Heart left ventricle (tissue), 13 donors: ENCODE data around the gene DNALI1.

Experiments
- CTCF ChIP-seq, 12 donors: fragments of 200-600 bp; sonication (generic) in 4 of 12; IDR thresholded peaks; one replicate each; pipeline versions ENCODE4 v1.5.0 to v1.8.0; 2018 to 2022; ENCODE audit warnings: antibody characterized with exemption in 12 of 12, mild to moderate bottlenecking in 5 of 12
- POLR2A ChIP-seq, 2 donors: fragments of 450-650 bp; IDR thresholded peaks; one replicate each; pipeline ENCODE4 v1.6.1; 2017; ENCODE audit warnings: antibody characterized with exemption in 2 of 2, mild to moderate bottlenecking in 2 of 2, moderate library complexity in 2 of 2
- donor health status: ischemic (EF 13 %, LVEDD 7.1; RV severe dilation, severe dysfunction).
- donor health status: DM: no; HTN: yes; CAD: no.
- donor health status: DM: no; HTN: no; CAD: no.
- donor health status: ischemic (EF 25% LVEDD 6.9; RV normal size, moderate dysfunction).
- donor health status: ischemic (EF 25% LVEDD 5.7; RV mildly dilated, moderate dysfunction).
- donor health status: ischemic (EF 35%, LVEDD 5.7; RV mildly dilated, moderate dysfunction).
- donor health status: nonischemic (EF 11% LVEDD 7.7; RV severe dilation, severe dysfunction).
- donor health status: DM: yes; HTN: yes; CAD: no.
- donor health status: PGD.
- donor health status: ischemic (EF 29% LVEDD 5.4; RV normal size, mild dysfunction).
- donor health status: nonischemic (EF 23%, LVEDD 6.1; RV moderate dilation, normal function).

- TF ChIP-seq CTCF (IDR thresholded peaks at IDR 0.05) (no peak), POLR2A (IDR thresholded peaks at IDR 0.05) (no peak)
These were observed 1.7 kb downstream of the DNALI1 start for GRCh38 chr1:37558411-37558810.
